ENCODE measurements around the gene ZBTB3. TPM values are rescaled to one million over a fixed set of nuclear protein-coding genes. Genes with fewer than 3 reads are reported as not detected.

Gene ZBTB3
- total and polyA plus RNA-seq, 9 of the 15 experiments (the other 6 are each of a cell fraction or from before 2014, with no cell fraction given) = 1.9 to 10.0 (median 4.9) TPM

- peak; percentile 8; the same call in 1 of the 2 replicates for TF ChIP-seq XRCC5 (IDR thresholded peaks at IDR 0.05; ENCODE audit: low read depth, low read length)
- peak; percentile 78 for TF ChIP-seq SUPT5H (IDR thresholded peaks at IDR 0.05)
- no peak for TF ChIP-seq ZMIZ1 (IDR thresholded peaks at IDR 0.05; ENCODE audit: low read depth in 2 of 2, low read length in 2 of 2)
- 0 out of 2 replicates have a peak, but pooled peaks have one; percentile 9 for TF ChIP-seq CBX1 (IDR thresholded peaks at IDR 0.05; ENCODE audit: low read depth)
- no peak for TF ChIP-seq CBFA2T2 (conservative IDR thresholded peaks at IDR 0.05)
- TF ChIP-seq CXXC5 (CRISPR knock-in tag; IDR thresholded peaks at IDR 0.05) = peak; percentile 61
- TF ChIP-seq HDGF (IDR thresholded peaks at IDR 0.05) = no peak
- no peak for TF ChIP-seq BMI1 (IDR thresholded peaks at IDR 0.05; ENCODE audit: low read length)
- TF ChIP-seq NCOA6 (IDR thresholded peaks at IDR 0.05) = no peak
- TF ChIP-seq TAF7 (tag; IDR thresholded peaks at IDR 0.05) = 0 out of 2 replicates have a peak, but pooled peaks have one; percentile 34
- no peak for TF ChIP-seq FOXM1 (IDR thresholded peaks at IDR 0.05; ENCODE audit: low read depth)
- no peak for TF ChIP-seq FOXM1 (CRISPR knock-in tag; IDR thresholded peaks at IDR 0.05; ENCODE audit: low read depth)
- peak; percentile 14 for TF ChIP-seq HDAC3 (IDR thresholded peaks at IDR 0.05; ENCODE audit: borderline replicate concordance, partially characterized antibody)
- peak; percentile 59 for TF ChIP-seq RBBP5 (IDR thresholded peaks at IDR 0.05; ENCODE audit: borderline replicate concordance, insufficient read depth, low read length, poor library complexity, severe bottlenecking)
- TF ChIP-seq CHCHD3 (CRISPR knock-in tag; IDR thresholded peaks at IDR 0.05) = no peak
- TF ChIP-seq, protein P1, sequence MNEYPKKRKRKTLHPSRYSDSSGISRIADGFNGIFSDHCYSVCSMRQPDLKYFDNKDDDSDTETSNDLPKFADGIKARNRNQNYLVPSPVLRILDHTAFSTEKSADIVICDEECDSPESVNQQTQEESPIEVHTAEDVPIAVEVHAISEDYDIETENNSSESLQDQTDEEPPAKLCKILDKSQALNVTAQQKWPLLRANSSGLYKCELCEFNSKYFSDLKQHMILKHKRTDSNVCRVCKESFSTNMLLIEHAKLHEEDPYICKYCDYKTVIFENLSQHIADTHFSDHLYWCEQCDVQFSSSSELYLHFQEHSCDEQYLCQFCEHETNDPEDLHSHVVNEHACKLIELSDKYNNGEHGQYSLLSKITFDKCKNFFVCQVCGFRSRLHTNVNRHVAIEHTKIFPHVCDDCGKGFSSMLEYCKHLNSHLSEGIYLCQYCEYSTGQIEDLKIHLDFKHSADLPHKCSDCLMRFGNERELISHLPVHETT (CRISPR knock-in tag; conservative IDR thresholded peaks at IDR 0.05 in 1 of 2, IDR thresholded peaks at IDR 0.05 in 1 of 2) = peak in 1 of 2 experiments; percentile 75; a peak in 2 of 4 replicates
- TF ChIP-seq ZSCAN29 (IDR thresholded peaks at IDR 0.05) = no peak
These were observed 25.6 kb downstream of the ZBTB3 start, which contains the start of gene TTC9C (continued) for GRCh38 chr11:62728171-62728988.

Data from K562 (cell line).